ENCODE measurements around the gene PLA2G4E. TPM values are rescaled to one million over a fixed set of nuclear protein-coding genes. Genes with fewer than 3 reads are reported as not detected.
A peak's percentile ranks its signal among the peaks of the same experiment; 100 is the strongest.

PLA2G4E gene
- total RNA-seq, 4 donors from 2014 or later = 1.1 to 89.5 (median 9.2) TPM

DNA sequence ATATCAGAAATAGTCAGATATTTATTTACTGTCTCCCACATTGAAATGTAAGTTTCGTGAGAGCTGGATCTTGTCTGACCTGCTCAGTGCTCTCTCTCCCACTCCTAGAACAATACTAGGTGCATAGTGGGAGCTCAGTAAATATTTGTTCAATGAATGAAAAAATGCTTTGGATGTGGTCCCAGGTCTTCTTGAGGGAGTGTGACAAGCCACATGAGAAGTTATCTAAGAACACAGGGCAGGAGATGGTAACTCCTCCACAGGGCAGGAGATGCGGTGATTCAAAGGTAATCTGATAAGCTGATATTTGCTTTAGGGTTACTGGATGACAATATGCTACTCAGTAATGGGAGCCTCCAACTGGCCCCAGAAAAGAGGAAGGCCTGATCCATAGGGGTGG lies 25.8 kb upstream of the PLA2G4E start:
- no peak overlapping the region for H3K27ac ChIP-seq
- WGBS, 2 donors = 84 to 85% methylated on average over 2 of the region's 2 CpGs
- H3K9me3 ChIP-seq = no peaks in the 10 kb centered on the region
- TF ChIP-seq POLR2A (IDR thresholded peaks at IDR 0.05) = no peak
- TF ChIP-seq, protein P1, sequence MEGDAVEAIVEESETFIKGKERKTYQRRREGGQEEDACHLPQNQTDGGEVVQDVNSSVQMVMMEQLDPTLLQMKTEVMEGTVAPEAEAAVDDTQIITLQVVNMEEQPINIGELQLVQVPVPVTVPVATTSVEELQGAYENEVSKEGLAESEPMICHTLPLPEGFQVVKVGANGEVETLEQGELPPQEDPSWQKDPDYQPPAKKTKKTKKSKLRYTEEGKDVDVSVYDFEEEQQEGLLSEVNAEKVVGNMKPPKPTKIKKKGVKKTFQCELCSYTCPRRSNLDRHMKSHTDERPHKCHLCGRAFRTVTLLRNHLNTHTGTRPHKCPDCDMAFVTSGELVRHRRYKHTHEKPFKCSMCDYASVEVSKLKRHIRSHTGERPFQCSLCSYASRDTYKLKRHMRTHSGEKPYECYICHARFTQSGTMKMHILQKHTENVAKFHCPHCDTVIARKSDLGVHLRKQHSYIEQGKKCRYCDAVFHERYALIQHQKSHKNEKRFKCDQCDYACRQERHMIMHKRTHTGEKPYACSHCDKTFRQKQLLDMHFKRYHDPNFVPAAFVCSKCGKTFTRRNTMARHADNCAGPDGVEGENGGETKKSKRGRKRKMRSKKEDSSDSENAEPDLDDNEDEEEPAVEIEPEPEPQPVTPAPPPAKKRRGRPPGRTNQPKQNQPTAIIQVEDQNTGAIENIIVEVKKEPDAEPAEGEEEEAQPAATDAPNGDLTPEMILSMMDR (IDR thresholded peaks at IDR 0.05) = no peak
- peaks cover 0 to 25% (median 6%) of the 10 kb centered on the region in 3 donors for H3K4me1 ChIP-seq
- intact Hi-C loops (cut with DNase I) = no loop called here
- no peak overlapping the region for H3K4me3 ChIP-seq
- no peaks in the 10 kb centered on the region for H3K27me3 ChIP-seq
- no peaks in the 10 kb centered on the region for H3K36me3 ChIP-seq
- DNase-seq = no peak

DNA sequence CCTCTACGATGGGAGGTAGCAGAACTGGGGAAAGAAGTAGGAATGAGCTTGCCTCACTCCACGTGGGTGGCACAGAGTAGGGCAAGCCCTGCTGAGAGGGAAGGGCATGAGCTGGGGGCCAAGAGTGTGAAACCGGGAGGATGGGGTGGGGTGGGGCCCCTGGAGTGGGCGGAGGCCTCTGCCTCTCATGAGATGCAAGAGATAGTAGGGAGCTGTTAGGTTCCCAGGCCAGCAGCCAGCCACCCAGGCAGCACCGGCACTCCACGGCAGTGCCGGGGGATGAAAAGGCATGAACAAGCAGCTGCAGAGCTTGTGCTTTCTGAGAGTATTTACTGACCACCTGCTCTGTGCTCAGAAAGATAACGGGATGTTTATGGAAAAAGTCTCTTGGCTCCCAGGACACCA lies 24.4 kb upstream of the PLA2G4E start:
- Histone ChIP-seq H3K27me3 (no peaks in the 10 kb centered on the region), H3K9me3 (no peaks in the 10 kb centered on the region), H3K4me3 (no peak overlapping the region), H3K36me3 (no peaks in the 10 kb centered on the region), H3K4me1 (peaks cover 0 to 22% (median 6%) of the 10 kb centered on the region in 3 donors), H3K27ac (no peak overlapping the region)
- no peak for DNase-seq
- WGBS, 2 donors = 75 to 80% methylated on average over 6 to 7 of the region's 8 CpGs
- intact Hi-C loops (cut with DNase I) = no loop called here
- TF ChIP-seq, protein P1 (IDR thresholded peaks at IDR 0.05) = no peak

DNA sequence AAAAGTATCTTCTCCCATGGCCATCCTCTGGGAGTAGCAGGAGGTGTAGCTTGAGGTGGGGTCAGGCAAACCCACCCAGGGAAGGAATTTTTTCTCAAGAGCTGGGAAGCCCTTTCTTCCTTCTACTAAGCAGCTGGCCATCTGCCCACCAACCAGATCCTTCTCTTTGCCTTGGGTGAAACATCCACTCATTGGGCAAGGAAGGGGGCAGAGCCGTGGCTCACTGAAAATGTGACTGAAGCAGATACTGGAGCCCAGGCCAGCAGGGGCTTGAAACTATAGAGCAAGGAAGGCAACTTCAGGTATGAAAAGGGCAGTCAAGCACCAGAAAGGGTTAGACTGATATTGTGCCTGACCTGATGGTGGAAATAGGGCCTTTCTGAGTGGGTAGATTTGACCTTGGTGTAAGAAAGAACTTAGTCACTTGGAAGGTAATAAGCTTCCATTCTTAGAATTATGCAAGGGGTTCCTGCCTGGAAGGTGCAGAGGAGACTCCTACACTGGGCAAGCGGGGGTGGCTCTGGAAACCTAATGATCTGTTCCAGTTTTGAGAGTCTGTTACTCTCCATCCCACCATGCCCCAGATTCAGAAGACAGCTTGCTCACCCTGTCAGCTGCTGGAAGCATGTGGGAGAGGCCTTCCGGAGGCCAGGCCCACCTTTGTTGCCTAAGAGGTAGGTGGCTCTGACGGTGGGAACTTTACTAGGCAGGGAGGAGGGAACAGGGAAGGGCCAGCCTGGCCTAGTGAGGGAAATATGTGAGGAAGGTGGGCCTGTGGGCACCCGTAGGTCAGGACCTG lies 22.0 kb upstream of the PLA2G4E start:
- peaks cover 0 to 4% (median 0%) of the 10 kb centered on the region in 3 donors for H3K4me1 ChIP-seq
- no peak overlapping the region for H3K27ac ChIP-seq
- H3K27me3 ChIP-seq = no peaks in the 10 kb centered on the region
- no peak overlapping the region for H3K4me3 ChIP-seq
- no peak for DNase-seq
- intact Hi-C loops (cut with DNase I) = no loop called here
- no peaks in the 10 kb centered on the region for H3K9me3 ChIP-seq
- H3K36me3 ChIP-seq = no peaks in the 10 kb centered on the region
- WGBS, 2 donors = 83 to 87% methylated on average over 3 to 5 of the region's 5 CpGs
- TF ChIP-seq POLR2A (IDR thresholded peaks at IDR 0.05) = no peak
- TF ChIP-seq, protein P1 (IDR thresholded peaks at IDR 0.05) = no peak

DNA sequence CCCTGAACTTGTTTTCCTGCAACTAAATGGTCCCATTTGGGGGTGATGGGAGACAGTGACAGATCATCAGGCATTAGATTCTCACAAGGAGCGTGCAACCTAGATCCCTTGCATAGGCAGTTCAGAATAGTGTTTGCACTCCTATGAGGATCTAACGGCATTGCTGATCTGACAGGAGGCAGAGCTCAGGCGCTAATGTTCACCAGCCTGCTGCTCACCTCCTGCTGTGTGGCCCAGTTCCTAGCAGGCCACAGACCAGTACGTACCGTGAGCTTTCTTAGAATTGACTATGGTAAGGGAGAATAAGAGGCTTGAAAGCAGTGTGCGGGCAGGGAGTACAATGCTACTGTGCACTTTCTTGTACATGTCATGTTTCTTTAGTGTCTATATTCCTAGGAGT lies 17.6 kb upstream of the PLA2G4E start:
- Histone ChIP-seq H3K27me3 (no peaks in the 10 kb centered on the region), H3K36me3 (no peaks in the 10 kb centered on the region), H3K4me1 (peaks cover 7 to 48% (median 27%) of the 10 kb centered on the region in 3 donors), H3K9me3 (no peaks in the 10 kb centered on the region), H3K27ac (no peak overlapping the region), H3K4me3 (no peak overlapping the region)
- TF ChIP-seq POLR2A (IDR thresholded peaks at IDR 0.05) = no peak
- TF ChIP-seq, protein P1 (IDR thresholded peaks at IDR 0.05) = no peak
- intact Hi-C loops (cut with DNase I) = no loop called here
- WGBS, 2 donors = 92% methylated on average over 6 of the region's 6 CpGs
- no peak for DNase-seq

DNA sequence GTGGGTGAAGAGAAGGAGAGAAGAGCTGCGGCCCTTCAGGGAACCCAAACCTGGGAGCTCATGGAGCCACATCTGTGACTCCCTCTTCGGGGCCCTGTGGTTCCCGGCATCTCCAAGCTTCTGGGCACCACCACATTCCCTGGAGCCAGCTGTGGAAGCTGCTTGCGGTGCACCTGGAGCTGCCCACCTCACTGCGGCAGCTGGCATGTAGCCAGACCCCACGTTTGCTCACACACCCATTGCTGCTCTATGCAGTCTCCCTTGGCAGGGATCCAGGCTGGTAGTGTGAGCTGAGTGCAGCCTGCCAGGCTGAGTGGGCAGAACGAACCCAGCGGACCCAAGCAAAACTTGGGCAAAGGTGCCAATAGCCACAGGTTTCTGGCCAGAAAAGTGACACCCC lies 16.8 kb upstream of the PLA2G4E start:
- H3K27ac ChIP-seq = peak overlapping the region in 1 of 4 donors; percentile 77
- no peaks in the 10 kb centered on the region for H3K36me3 ChIP-seq
- no peak overlapping the region for H3K4me3 ChIP-seq
- H3K4me1 ChIP-seq = peaks cover 7 to 55% (median 34%) of the 10 kb centered on the region in 3 donors
- no peaks in the 10 kb centered on the region for H3K9me3 ChIP-seq
- DNase-seq = no peak
- TF ChIP-seq POLR2A (IDR thresholded peaks at IDR 0.05) = no peak
- TF ChIP-seq, protein P1 (IDR thresholded peaks at IDR 0.05) = no peak
- H3K27me3 ChIP-seq = no peaks in the 10 kb centered on the region
- intact Hi-C loops (cut with DNase I) = no loop called here
- 32 to 69% methylated on average over 5 to 7 of the region's 8 CpGs for whole genome bisulfite sequencing, 2 donors

Measured in esophagus squamous epithelium (tissue), 5 donors.